DOHH2 (cell line): ENCODE results near the gene HOXA13.

ENCODE experiments used
- CTCF ChIP-seq: fragments of 200-600 bp; sonication (generic); IDR thresholded peaks from one replicate; pipeline ENCODE4 v1.5.1; 2014; ENCODE audit warnings: antibody characterized with exemption, mild to moderate bottlenecking, low read depth, low read length; ENCODE audit not compliant: poor library complexity, severe bottlenecking
- EZH2phosphoT487 ChIP-seq: fragments of 200-600 bp; sonication (generic); IDR thresholded peaks from 2 replicates; pipeline ENCODE4 v1.6.1; 2017; ENCODE audit warnings: borderline replicate concordance, mild to moderate bottlenecking, antibody characterized with exemption, low read length, moderate library complexity, mixed read lengths

GRCh38 chr7:27173511-27173955 lies 26.4 kb downstream of the HOXA13 start:
- TF ChIP-seq CTCF, result no peak
- TF ChIP-seq EZH2phosphoT487, result peak; percentile 84
